Measurements from ENCODE around the gene ILKAP.

DNA sequence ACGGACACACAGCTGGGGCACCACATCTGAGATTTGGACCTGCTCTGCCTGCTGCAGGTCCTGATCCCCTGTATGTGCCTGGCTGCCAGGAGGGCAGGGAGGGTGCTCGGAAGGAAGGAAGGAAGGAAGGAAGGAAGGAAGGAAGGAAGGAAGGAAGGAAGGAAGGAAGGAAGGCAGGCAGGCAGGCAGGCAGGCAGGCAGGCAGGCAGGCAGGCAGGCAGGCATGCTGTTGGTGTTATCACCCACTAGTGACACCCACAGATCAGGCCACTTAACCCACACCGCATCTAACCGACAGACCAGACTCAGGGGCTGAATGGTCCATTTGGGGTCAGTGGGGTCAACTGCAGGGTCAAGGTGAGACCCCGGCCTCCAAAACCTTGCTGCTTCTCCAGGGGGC, 59.2 kb downstream of the ILKAP start:
- TF ChIP-seq POLR2A (IDR thresholded peaks at IDR 0.05; ENCODE audit: low read depth, low read length) (no peak), POLR2AphosphoS5 (IDR thresholded peaks at IDR 0.05; ENCODE audit: low read depth, low read length) (no peak), TAF1 (IDR thresholded peaks at IDR 0.05; ENCODE audit: borderline replicate concordance, low read depth, low read length) (no peak)

All from GM12892 (cell line).